Uterus (tissue), 2 donors: Measurements from ENCODE around the gene ARHGEF18.

Experiments
- CTCF ChIP-seq, 4 experiments: fragments of 200-600 bp in 2 of 4; fragments of 450-650 bp in 2 of 4; sonication (generic) in 2 of 4; IDR thresholded peaks; one replicate each; pipeline ENCODE4 v1.5.1; 2016 to 2019; ENCODE audit warnings: antibody characterized with exemption in 4 of 4, mild to moderate bottlenecking in 2 of 4, moderate library complexity in 1 of 4
- POLR2A ChIP-seq, 2 donors: fragments of 450-650 bp; IDR thresholded peaks; one replicate each; pipeline ENCODE4 v1.6.1; 2016; ENCODE audit warnings: antibody characterized with exemption in 2 of 2, mild to moderate bottlenecking in 1 of 2, moderate library complexity in 1 of 2

GRCh38 chr19:7307590-7308218 lies 41.0 kb upstream of the ARHGEF18 start:
- TF ChIP-seq CTCF (IDR thresholded peaks at IDR 0.05) (no peak), POLR2A (IDR thresholded peaks at IDR 0.05) (no peak)
